Endothelial cell of umbilical vein (primary cell): Measurements from ENCODE around the gene SFT2D3.

Experiments
- EZH2 ChIP-seq: IDR thresholded peaks from 2 replicates; pipeline ENCODE4 v1.6.1; 2012; ENCODE audit warnings: borderline replicate concordance, low read depth, mild to moderate bottlenecking, moderate library complexity, low read length, inconsistent platforms; ENCODE audit not compliant: severe bottlenecking
- FOS ChIP-seq: IDR thresholded peaks from 2 replicates; pipeline ENCODE4 v1.6.1; 2011; ENCODE audit warnings: mild to moderate bottlenecking, low read length, moderate library complexity, borderline replicate concordance; ENCODE audit not compliant: insufficient read depth
- GATA2 ChIP-seq: IDR thresholded peaks from 2 replicates; pipeline ENCODE4 v1.7.0; 2011; ENCODE audit warnings: low read depth, mild to moderate bottlenecking, moderate library complexity, mixed read lengths, low read length; ENCODE audit not compliant: insufficient read length, insufficient read depth
- POLR2AphosphoS5 ChIP-seq: IDR thresholded peaks from 2 replicates; pipeline ENCODE4 v1.6.1; 2012; ENCODE audit warnings: low read depth, mild to moderate bottlenecking, control low read depth, low read length, moderate library complexity; ENCODE audit not compliant: insufficient read depth
- TF ChIP-seq, protein P1 (sequence below), 2 donors: IDR thresholded peaks; 1 replicate in 1 of 2; 2 replicates in 1 of 2; pipeline ENCODE4 v1.5.1; 2011; ENCODE audit warnings: low read length in 2 of 2, mild to moderate bottlenecking in 2 of 2, moderate library complexity in 2 of 2, control low read depth in 1 of 2, inconsistent platforms in 1 of 2, low read depth in 1 of 2; ENCODE audit not compliant: insufficient read depth in 1 of 2; ENCODE audit errors: extremely low read depth in 1 of 2
- TF ChIP-seq, protein P2 (sequence below): IDR thresholded peaks from 2 replicates; pipeline ENCODE4 v1.6.1; 2011; ENCODE audit not compliant: insufficient read depth, insufficient read length

DNA sequence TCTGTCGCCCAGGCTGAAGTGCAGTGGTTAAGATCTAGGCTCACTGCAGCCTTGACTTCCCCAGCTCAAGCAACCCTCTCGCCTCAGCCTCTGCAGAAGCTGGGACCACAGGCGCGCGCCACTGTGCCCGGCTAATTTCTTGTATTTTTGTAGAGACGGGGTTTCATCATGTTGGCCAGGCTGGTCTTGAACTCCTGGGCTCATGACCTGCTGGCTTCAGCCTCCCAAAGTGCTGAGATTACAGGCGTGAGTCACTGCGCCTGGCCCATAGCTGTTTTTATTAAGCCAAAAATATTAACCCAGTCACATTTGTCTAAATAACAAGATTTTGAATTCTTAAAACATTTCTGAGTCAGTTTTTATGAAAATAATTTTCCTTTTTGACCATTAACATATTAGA is 6.3 kb upstream of the SFT2D3 start:
- TF ChIP-seq, protein P1, sequence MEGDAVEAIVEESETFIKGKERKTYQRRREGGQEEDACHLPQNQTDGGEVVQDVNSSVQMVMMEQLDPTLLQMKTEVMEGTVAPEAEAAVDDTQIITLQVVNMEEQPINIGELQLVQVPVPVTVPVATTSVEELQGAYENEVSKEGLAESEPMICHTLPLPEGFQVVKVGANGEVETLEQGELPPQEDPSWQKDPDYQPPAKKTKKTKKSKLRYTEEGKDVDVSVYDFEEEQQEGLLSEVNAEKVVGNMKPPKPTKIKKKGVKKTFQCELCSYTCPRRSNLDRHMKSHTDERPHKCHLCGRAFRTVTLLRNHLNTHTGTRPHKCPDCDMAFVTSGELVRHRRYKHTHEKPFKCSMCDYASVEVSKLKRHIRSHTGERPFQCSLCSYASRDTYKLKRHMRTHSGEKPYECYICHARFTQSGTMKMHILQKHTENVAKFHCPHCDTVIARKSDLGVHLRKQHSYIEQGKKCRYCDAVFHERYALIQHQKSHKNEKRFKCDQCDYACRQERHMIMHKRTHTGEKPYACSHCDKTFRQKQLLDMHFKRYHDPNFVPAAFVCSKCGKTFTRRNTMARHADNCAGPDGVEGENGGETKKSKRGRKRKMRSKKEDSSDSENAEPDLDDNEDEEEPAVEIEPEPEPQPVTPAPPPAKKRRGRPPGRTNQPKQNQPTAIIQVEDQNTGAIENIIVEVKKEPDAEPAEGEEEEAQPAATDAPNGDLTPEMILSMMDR (IDR thresholded peaks at IDR 0.05; ENCODE audit: extremely low read depth in 1 of 2, insufficient read depth in 1 of 2, low read depth in 1 of 2, low read length in 2 of 2), result no peak
- no peak for TF ChIP-seq GATA2
- no peak for TF ChIP-seq POLR2AphosphoS5
- no peak for TF ChIP-seq FOS
- TF ChIP-seq EZH2, result no peak
- TF ChIP-seq, protein P2, sequence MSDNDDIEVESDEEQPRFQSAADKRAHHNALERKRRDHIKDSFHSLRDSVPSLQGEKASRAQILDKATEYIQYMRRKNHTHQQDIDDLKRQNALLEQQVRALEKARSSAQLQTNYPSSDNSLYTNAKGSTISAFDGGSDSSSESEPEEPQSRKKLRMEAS, result no peak
